Keratinocyte (primary cell): ENCODE results near the gene RORB. TPM values are rescaled to one million over a fixed set of nuclear protein-coding genes. Genes with fewer than 3 reads are reported as not detected.

Source experiments
- DNase-seq: peaks from one replicate; pipeline ENCODE4 v3.0.0-alpha.2; 2011; ENCODE audit warnings: low read depth, missing footprints, low spot score
- FAIRE-seq: peaks from 2 replicates; lab custom pipeline; 2011; peaks lifted over from hg19 to GRCh38; lab: Jason Lieb, UNC
- H2AFZ ChIP-seq: 2 replicates; pipeline ENCODE4 v1.6.0; 2012; ENCODE audit warnings: low read length, control low read depth, inconsistent platforms; ENCODE audit not compliant: control insufficient read depth
- H3K27ac ChIP-seq: 2 replicates; pipeline ENCODE4 v1.5.1; 2011; ENCODE audit warnings: low read length; ENCODE audit not compliant: control insufficient read depth, insufficient read depth
- H3K27me3 ChIP-seq: 3 replicates; pipeline ENCODE4 v1.6.0; 2011; ENCODE audit warnings: low read length; ENCODE audit not compliant: control insufficient read depth, insufficient read depth; ENCODE audit errors: extremely low read depth
- H3K36me3 ChIP-seq, 2 experiments: 2 replicates in 1 of 2; 3 replicates in 1 of 2; pipeline ENCODE4 v1.5.1; 2011; ENCODE audit warnings: low read length in 2 of 2, mild to moderate bottlenecking in 1 of 2; ENCODE audit not compliant: control insufficient read depth in 2 of 2, insufficient read depth in 2 of 2; ENCODE audit errors: extremely low read depth in 1 of 2
- H3K4me1 ChIP-seq: 3 replicates; pipeline ENCODE4 v1.5.1; 2011; ENCODE audit warnings: low read length; ENCODE audit not compliant: control insufficient read depth, insufficient read depth; ENCODE audit errors: extremely low read depth
- H3K4me2 ChIP-seq: 3 replicates; pipeline ENCODE4 v1.6.0; 2011; ENCODE audit warnings: low read depth, low read length; ENCODE audit not compliant: control insufficient read depth, insufficient read depth; ENCODE audit errors: extremely low read depth
- H3K4me3 ChIP-seq, 3 experiments: fragments of 200-600 bp in 1 of 3; sonication (generic) in 1 of 3; 2 replicates in 2 of 3; 3 replicates in 1 of 3; pipeline ENCODE4 v1.5.1; 2011 to 2016; ENCODE audit warnings: low read length in 3 of 3, mild to moderate bottlenecking in 3 of 3, control low read depth in 2 of 3, inconsistent platforms in 1 of 3, low read depth in 1 of 3, mixed read lengths in 1 of 3, mixed run types in 1 of 3, moderate library complexity in 1 of 3; ENCODE audit not compliant: control insufficient read depth in 2 of 3, insufficient read depth in 2 of 3; ENCODE audit errors: extremely low read depth in 1 of 3
- H3K79me2 ChIP-seq: 2 replicates; pipeline ENCODE4 v1.6.0; 2012; ENCODE audit warnings: low read length; ENCODE audit not compliant: control insufficient read depth, insufficient read depth
- H3K9ac ChIP-seq: 3 replicates; pipeline ENCODE4 v1.6.0; 2011; ENCODE audit warnings: low read length; ENCODE audit not compliant: control insufficient read depth, insufficient read depth; ENCODE audit errors: extremely low read depth
- H3K9me1 ChIP-seq: 3 replicates; pipeline ENCODE4 v1.6.0; 2011; ENCODE audit warnings: low read length; ENCODE audit not compliant: control insufficient read depth, insufficient read depth; ENCODE audit errors: extremely low read depth
- H3K9me3 ChIP-seq: 2 replicates; pipeline ENCODE4 v1.5.1; 2012; ENCODE audit warnings: low read depth, low read length; ENCODE audit not compliant: control insufficient read depth
- H4K20me1 ChIP-seq: 3 replicates; pipeline ENCODE4 v1.6.0; 2011; ENCODE audit warnings: low read length; ENCODE audit not compliant: control insufficient read depth, insufficient read depth; ENCODE audit errors: extremely low read depth
- EZH2 ChIP-seq: IDR thresholded peaks from one replicate; pipeline ENCODE4 v1.6.1; 2012; ENCODE audit warnings: inconsistent platforms, mild to moderate bottlenecking, low read length, moderate library complexity
- dilution Hi-C: fragments of 300-500 bp; cut with MboI; formaldehyde crosslinking; loops from one replicate; pipeline ENCODE4 v1.7.0; 2020; ENCODE audit warnings: low sequenced_read_pairs; ENCODE audit not compliant: extremely low pct_ligation_motif_present
- polyA plus RNA-seq, 5 experiments: library from polyadenylated mRNA; depleted of rRNA in 3 of 5; stranded (reverse) in 3 of 5; stranded (forward) in 1 of 5; unstranded in 1 of 5; fragments of >200 nt; gene quantifications; 1 replicate in 1 of 5; 2 replicates in 3 of 5; 3 replicates in 1 of 5; pipeline versions ENCODE4 v1.2.1 to v1.2.3, GENCODE V29; 2011 to 2012; ENCODE audit warnings: missing spikeins in 2 of 5, low read depth in 1 of 5, low replicate concordance in 1 of 5
- TF ChIP-seq, protein P1 (sequence below), 3 experiments: IDR thresholded peaks in 1 of 3; conservative IDR thresholded peaks in 1 of 3; optimal IDR thresholded peaks in 1 of 3; 2 replicates in 2 of 3; 3 replicates in 1 of 3; pipeline versions ENCODE3 to v1.5.1; 2011; ENCODE audit warnings: low read length in 3 of 3, mild to moderate bottlenecking in 3 of 3, moderate library complexity in 2 of 3, control low read depth in 1 of 3, inconsistent platforms in 1 of 3; ENCODE audit not compliant: insufficient read depth in 2 of 3; ENCODE audit errors: extremely low read depth in 1 of 3

The RORB gene
- polyA plus RNA-seq, 1 donor (not counting 4 experiments of a cell fraction or from before 2014, with no cell fraction given) = not detected

DNA sequence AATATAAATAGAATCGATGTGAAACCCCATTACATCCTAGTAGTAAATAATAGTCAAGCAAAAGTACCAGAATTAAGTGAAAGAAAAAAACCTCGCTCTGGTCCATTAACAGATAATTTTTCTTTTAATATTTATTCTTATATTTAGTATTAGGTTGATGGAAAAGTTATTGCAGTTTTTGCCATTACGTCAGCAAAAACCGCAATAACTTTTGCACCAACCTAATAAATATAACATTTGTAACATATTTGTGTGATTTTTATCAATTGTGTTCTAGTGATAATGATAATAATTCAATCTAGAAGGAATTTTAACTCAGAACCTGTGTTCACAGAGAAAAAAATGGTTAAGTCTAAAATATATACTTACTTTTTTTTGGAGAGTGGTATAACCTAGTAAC, 16.1 kb downstream of the RORB start:
- Histone ChIP-seq H3K79me2 (no peaks in the 10 kb centered on the region), H3K27me3 (no peaks in the 10 kb centered on the region), H3K36me3 (no peaks in the 10 kb centered on the region), H3K27ac (no peak overlapping the region), H4K20me1 (no peaks in the 10 kb centered on the region), H3K9ac (no peak overlapping the region), H2AFZ (no peak overlapping the region), H3K9me3 (no peaks in the 10 kb centered on the region), H3K9me1 (no peaks in the 10 kb centered on the region), H3K4me3 (no peak overlapping the region), H3K4me2 (no peak overlapping the region), H3K4me1 (no peaks in the 10 kb centered on the region)
- DNase-seq = no peak
- FAIRE-seq = no peak
- dilution Hi-C loops = no loop called here
- TF ChIP-seq EZH2 = no peak
- TF ChIP-seq, protein P1, sequence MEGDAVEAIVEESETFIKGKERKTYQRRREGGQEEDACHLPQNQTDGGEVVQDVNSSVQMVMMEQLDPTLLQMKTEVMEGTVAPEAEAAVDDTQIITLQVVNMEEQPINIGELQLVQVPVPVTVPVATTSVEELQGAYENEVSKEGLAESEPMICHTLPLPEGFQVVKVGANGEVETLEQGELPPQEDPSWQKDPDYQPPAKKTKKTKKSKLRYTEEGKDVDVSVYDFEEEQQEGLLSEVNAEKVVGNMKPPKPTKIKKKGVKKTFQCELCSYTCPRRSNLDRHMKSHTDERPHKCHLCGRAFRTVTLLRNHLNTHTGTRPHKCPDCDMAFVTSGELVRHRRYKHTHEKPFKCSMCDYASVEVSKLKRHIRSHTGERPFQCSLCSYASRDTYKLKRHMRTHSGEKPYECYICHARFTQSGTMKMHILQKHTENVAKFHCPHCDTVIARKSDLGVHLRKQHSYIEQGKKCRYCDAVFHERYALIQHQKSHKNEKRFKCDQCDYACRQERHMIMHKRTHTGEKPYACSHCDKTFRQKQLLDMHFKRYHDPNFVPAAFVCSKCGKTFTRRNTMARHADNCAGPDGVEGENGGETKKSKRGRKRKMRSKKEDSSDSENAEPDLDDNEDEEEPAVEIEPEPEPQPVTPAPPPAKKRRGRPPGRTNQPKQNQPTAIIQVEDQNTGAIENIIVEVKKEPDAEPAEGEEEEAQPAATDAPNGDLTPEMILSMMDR (optimal IDR thresholded peaks at IDR 0.05 in 1 of 3, IDR thresholded peaks at IDR 0.05 in 1 of 3, conservative IDR thresholded peaks at IDR 0.05 in 1 of 3; ENCODE audit: extremely low read depth in 1 of 3, insufficient read depth in 2 of 3, low read length in 3 of 3) = no peak

- no peak for FAIRE-seq
- no peak overlapping the region for H2AFZ ChIP-seq
Observed at GRCh38 chr9:74517188-74517587, 20.1 kb downstream of the RORB start.

More at GRCh38 chr9:74517188-74517587, 20.1 kb downstream of the RORB start:
- Histone ChIP-seq H3K27me3 (no peaks in the 10 kb centered on the region), H3K36me3 (no peaks in the 10 kb centered on the region), H3K4me1 (no peaks in the 10 kb centered on the region), H3K27ac (no peak overlapping the region), H3K4me3 (no peak overlapping the region), H3K9me3 (no peaks in the 10 kb centered on the region), H3K4me2 (no peak overlapping the region), H4K20me1 (no peaks in the 10 kb centered on the region), H3K79me2 (no peaks in the 10 kb centered on the region), H3K9me1 (no peaks in the 10 kb centered on the region), H3K9ac (no peak overlapping the region)
- TF ChIP-seq EZH2 = no peak
- TF ChIP-seq, protein P1 (optimal IDR thresholded peaks at IDR 0.05 in 1 of 3, IDR thresholded peaks at IDR 0.05 in 1 of 3, conservative IDR thresholded peaks at IDR 0.05 in 1 of 3; ENCODE audit: extremely low read depth in 1 of 3, insufficient read depth in 2 of 3, low read length in 3 of 3) = no peak
- dilution Hi-C loops = no loop called here
- no peak for DNase-seq
